Measurements from ENCODE around the gene RPS25.
"Not testable (repeated sequence)": the region's sequence is repeated elsewhere in the genome, so short reads cannot be mapped to it uniquely, and the experiment has no call there.

Gene RPS25

DNA sequence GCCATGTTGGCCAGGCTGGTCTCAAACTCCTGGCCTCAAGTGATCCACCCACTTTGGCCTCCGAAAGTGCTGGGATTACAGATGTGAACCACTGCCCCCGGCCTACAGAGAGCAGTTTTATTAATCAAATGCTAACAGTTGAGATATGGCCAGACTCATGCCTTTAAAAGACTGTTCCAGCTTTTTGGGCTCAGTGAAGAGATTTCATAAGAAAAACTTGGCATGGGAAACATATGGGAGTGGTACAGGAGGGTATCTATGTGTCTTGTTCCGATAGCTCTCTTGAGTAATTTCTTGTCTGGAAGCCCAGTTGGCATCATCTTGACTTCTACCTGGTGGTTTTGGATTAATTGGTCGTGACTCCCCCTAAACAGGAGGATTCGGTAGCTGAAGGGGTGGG lies 20.7 kb upstream of the RPS25 start:
- no peak overlapping the region for H3K9ac ChIP-seq (ENCODE audit: low read depth, low read length, poor library complexity, severe bottlenecking)
- H3K9me2 ChIP-seq (replicated peaks; ENCODE audit: low read depth, low read length): no peaks in the 10 kb centered on the region
- no peak overlapping the region for H2AFZ ChIP-seq (ENCODE audit: low read length)
- no peaks in the 10 kb centered on the region for H4K20me1 ChIP-seq (ENCODE audit: insufficient read depth, low read length, poor library complexity, severe bottlenecking)
- no peaks in the 10 kb centered on the region for H3K4me1 ChIP-seq (ENCODE audit: insufficient read depth, low read length, poor library complexity, severe bottlenecking)
- no peak overlapping the region for H3K4me2 ChIP-seq (ENCODE audit: low read depth, low read length, poor library complexity, severe bottlenecking)
- no peaks in the 10 kb centered on the region for H3K9me3 ChIP-seq (ENCODE audit: insufficient read depth, low read depth, low read length)
- no peaks in the 10 kb centered on the region for H3F3A ChIP-seq (ENCODE audit: low read depth)
- H3K4me3 ChIP-seq (ENCODE audit: low read length, poor library complexity, severe bottlenecking): no peak overlapping the region
- H3K27me3 ChIP-seq (ENCODE audit: insufficient read depth, low read length, poor library complexity, severe bottlenecking): no peaks in the 10 kb centered on the region
- TF ChIP-seq, protein P1, sequence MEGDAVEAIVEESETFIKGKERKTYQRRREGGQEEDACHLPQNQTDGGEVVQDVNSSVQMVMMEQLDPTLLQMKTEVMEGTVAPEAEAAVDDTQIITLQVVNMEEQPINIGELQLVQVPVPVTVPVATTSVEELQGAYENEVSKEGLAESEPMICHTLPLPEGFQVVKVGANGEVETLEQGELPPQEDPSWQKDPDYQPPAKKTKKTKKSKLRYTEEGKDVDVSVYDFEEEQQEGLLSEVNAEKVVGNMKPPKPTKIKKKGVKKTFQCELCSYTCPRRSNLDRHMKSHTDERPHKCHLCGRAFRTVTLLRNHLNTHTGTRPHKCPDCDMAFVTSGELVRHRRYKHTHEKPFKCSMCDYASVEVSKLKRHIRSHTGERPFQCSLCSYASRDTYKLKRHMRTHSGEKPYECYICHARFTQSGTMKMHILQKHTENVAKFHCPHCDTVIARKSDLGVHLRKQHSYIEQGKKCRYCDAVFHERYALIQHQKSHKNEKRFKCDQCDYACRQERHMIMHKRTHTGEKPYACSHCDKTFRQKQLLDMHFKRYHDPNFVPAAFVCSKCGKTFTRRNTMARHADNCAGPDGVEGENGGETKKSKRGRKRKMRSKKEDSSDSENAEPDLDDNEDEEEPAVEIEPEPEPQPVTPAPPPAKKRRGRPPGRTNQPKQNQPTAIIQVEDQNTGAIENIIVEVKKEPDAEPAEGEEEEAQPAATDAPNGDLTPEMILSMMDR (conservative IDR thresholded peaks at IDR 0.05; ENCODE audit: low read length): no peak
- no peak for TF ChIP-seq EZH2phosphoT487 (IDR thresholded peaks at IDR 0.05; ENCODE audit: borderline replicate concordance)
- H3K36me3 ChIP-seq (ENCODE audit: insufficient read depth, low read length): no peaks in the 10 kb centered on the region
- no peaks in the 10 kb centered on the region for H3K79me2 ChIP-seq (ENCODE audit: insufficient read depth, low read length)

- peaks cover 9% of the 10 kb centered on the region for H3K79me2 ChIP-seq (ENCODE audit: insufficient read depth, low read length)
- no peak overlapping the region for H2AFZ ChIP-seq (ENCODE audit: low read length)
- no peaks in the 10 kb centered on the region for H3K27me3 ChIP-seq (ENCODE audit: insufficient read depth, low read length, poor library complexity, severe bottlenecking)
- H3K4me1 ChIP-seq (ENCODE audit: insufficient read depth, low read length, poor library complexity, severe bottlenecking): peaks cover 4% of the 10 kb centered on the region
- H3K9me3 ChIP-seq (ENCODE audit: insufficient read depth, low read depth, low read length): no peaks in the 10 kb centered on the region
- H3K36me3 ChIP-seq (ENCODE audit: insufficient read depth, low read length): no peaks in the 10 kb centered on the region
- no peaks in the 10 kb centered on the region for H3F3A ChIP-seq (ENCODE audit: low read depth)
- no peak overlapping the region for H3K4me2 ChIP-seq (ENCODE audit: low read depth, low read length, poor library complexity, severe bottlenecking)
- no peak for TF ChIP-seq EZH2phosphoT487 (IDR thresholded peaks at IDR 0.05; ENCODE audit: borderline replicate concordance)
- TF ChIP-seq, protein P1 (conservative IDR thresholded peaks at IDR 0.05; ENCODE audit: low read length): no peak
- no peaks in the 10 kb centered on the region for H4K20me1 ChIP-seq (ENCODE audit: insufficient read depth, low read length, poor library complexity, severe bottlenecking)
- H3K4me3 ChIP-seq (ENCODE audit: low read length, poor library complexity, severe bottlenecking): no peak overlapping the region
- H3K9me2 ChIP-seq (replicated peaks; ENCODE audit: low read depth, low read length): no peaks in the 10 kb centered on the region
- no peak overlapping the region for H3K9ac ChIP-seq (ENCODE audit: low read depth, low read length, poor library complexity, severe bottlenecking)
Observed at GRCh38 chr11:119034813-119035212, 16.7 kb upstream of the RPS25 start.

DNA sequence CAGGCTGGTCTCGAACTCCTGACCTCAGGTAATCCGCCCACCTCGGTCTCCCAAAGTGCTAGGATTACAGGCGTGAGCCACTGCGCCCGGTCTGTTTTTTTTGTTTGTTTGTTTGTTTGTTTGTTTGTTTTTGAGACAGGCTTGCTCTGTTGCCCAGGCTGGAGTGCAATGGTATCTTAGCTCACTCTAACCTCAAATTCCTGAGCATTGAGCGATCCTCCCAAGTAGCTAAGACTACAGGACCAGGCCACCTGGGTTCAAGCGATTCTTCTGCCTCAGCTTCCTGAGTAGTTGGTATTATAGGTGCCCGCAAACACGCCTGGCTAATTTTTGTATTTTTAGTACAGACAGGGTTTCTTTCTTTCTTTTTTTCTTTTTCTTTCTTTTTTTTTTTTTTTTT lies 15.3 kb upstream of the RPS25 start:
- not testable (repeated sequence) for H3K27me3 ChIP-seq (ENCODE audit: insufficient read depth, low read length, poor library complexity, severe bottlenecking); H3K9me2 ChIP-seq (replicated peaks; ENCODE audit: low read depth, low read length); H3F3A ChIP-seq (ENCODE audit: low read depth); H2AFZ ChIP-seq (ENCODE audit: low read length); H4K20me1 ChIP-seq (ENCODE audit: insufficient read depth, low read length, poor library complexity, severe bottlenecking); H3K4me2 ChIP-seq (ENCODE audit: low read depth, low read length, poor library complexity, severe bottlenecking); H3K36me3 ChIP-seq (ENCODE audit: insufficient read depth, low read length); H3K9ac ChIP-seq (ENCODE audit: low read depth, low read length, poor library complexity, severe bottlenecking); H3K4me3 ChIP-seq (ENCODE audit: low read length, poor library complexity, severe bottlenecking); H3K9me3 ChIP-seq (ENCODE audit: insufficient read depth, low read depth, low read length)
- H3K79me2 ChIP-seq (ENCODE audit: insufficient read depth, low read length): peaks cover 23% of the 10 kb centered on the region
- peaks cover 17% of the 10 kb centered on the region for H3K4me1 ChIP-seq (ENCODE audit: insufficient read depth, low read length, poor library complexity, severe bottlenecking)

GRCh38 chr11:119031912-119032280 lies 13.8 kb upstream of the RPS25 start:
- TF ChIP-seq EZH2phosphoT487 (IDR thresholded peaks at IDR 0.05; ENCODE audit: borderline replicate concordance): no peak
- TF ChIP-seq, protein P1 (conservative IDR thresholded peaks at IDR 0.05; ENCODE audit: low read length): no peak
- Histone ChIP-seq H3K9ac (ENCODE audit: low read depth, low read length, poor library complexity, severe bottlenecking) (no peak overlapping the region), H3K27me3 (ENCODE audit: insufficient read depth, low read length, poor library complexity, severe bottlenecking) (no peaks in the 10 kb centered on the region), H3K9me3 (ENCODE audit: insufficient read depth, low read depth, low read length) (no peaks in the 10 kb centered on the region), H3K4me1 (ENCODE audit: insufficient read depth, low read length, poor library complexity, severe bottlenecking) (peaks cover 22% of the 10 kb centered on the region), H4K20me1 (ENCODE audit: insufficient read depth, low read length, poor library complexity, severe bottlenecking) (no peaks in the 10 kb centered on the region), H3K36me3 (ENCODE audit: insufficient read depth, low read length) (no peaks in the 10 kb centered on the region), H3K4me3 (ENCODE audit: low read length, poor library complexity, severe bottlenecking) (no peak overlapping the region), H3K4me2 (ENCODE audit: low read depth, low read length, poor library complexity, severe bottlenecking) (no peak overlapping the region), H3K9me2 (replicated peaks; ENCODE audit: low read depth, low read length) (no peaks in the 10 kb centered on the region), H3K79me2 (ENCODE audit: insufficient read depth, low read length) (peaks cover 28% of the 10 kb centered on the region), H3F3A (ENCODE audit: low read depth) (no peaks in the 10 kb centered on the region), H2AFZ (ENCODE audit: low read length) (peak overlapping the region; percentile 37; the same call in 1 of the 2 replicates)
